ENCODE results near the gene MCCC1.

DNA sequence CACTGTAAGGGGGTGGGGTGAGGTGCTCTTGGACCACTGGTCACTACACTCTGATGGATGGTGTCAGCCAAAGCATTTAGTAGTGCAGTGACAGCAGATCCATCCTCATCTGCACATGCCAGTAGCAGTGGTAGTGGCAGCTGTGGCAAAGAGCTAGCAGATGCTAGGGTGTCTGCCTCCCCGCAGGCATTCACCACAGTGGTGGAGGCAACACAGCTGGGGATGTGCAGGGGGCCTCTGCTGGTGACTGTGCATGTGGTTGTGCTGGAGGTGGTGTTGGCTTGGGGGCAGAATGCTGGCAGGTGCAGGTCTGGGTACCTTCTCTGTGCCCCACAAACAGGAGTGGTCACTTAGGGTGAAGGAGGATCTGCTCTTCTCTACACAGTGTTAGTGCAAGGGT is 99.5 kb downstream of the MCCC1 start:
- no peak for TF ChIP-seq POLR2AphosphoS5 (IDR thresholded peaks at IDR 0.05)
- TF ChIP-seq, protein P1, sequence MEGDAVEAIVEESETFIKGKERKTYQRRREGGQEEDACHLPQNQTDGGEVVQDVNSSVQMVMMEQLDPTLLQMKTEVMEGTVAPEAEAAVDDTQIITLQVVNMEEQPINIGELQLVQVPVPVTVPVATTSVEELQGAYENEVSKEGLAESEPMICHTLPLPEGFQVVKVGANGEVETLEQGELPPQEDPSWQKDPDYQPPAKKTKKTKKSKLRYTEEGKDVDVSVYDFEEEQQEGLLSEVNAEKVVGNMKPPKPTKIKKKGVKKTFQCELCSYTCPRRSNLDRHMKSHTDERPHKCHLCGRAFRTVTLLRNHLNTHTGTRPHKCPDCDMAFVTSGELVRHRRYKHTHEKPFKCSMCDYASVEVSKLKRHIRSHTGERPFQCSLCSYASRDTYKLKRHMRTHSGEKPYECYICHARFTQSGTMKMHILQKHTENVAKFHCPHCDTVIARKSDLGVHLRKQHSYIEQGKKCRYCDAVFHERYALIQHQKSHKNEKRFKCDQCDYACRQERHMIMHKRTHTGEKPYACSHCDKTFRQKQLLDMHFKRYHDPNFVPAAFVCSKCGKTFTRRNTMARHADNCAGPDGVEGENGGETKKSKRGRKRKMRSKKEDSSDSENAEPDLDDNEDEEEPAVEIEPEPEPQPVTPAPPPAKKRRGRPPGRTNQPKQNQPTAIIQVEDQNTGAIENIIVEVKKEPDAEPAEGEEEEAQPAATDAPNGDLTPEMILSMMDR (IDR thresholded peaks at IDR 0.05), result no peak
